MM.1S (cell line): ENCODE measurements around the gene ANP32A.

ENCODE experiments used
- CTCF ChIP-seq: fragments of 300-600 bp; sonication (generic); IDR thresholded peaks from 2 replicates; pipeline ENCODE4 v1.5.1; 2016; ENCODE audit warnings: antibody characterized with exemption, low read length, mixed read lengths
- EZH2phosphoT487 ChIP-seq: fragments of 300-600 bp; sonication (generic); IDR thresholded peaks from 2 replicates; pipeline ENCODE4 v1.6.1; 2018; ENCODE audit warnings: antibody characterized with exemption, low read length

- TF ChIP-seq EZH2phosphoT487 = no peak
- no peak for TF ChIP-seq CTCF
Measured at GRCh38 chr15:68763063-68763462, 57.6 kb downstream of the ANP32A start.
